Measurements from ENCODE around the gene KRTAP22-2.

Gene KRTAP22-2

GRCh38 chr21:30623362-30623761, 33.2 kb upstream of the KRTAP22-2 start:
- DNase-seq (ENCODE audit: low read depth) = no peak
- no peak overlapping the region for H3K4me3 ChIP-seq (ENCODE audit: control insufficient read depth, low read depth, low read length)
- TF ChIP-seq CTCF (IDR thresholded peaks at IDR 0.05; ENCODE audit: control insufficient read depth, insufficient read depth, low read depth, low read length, missing control alignments) = no peak

- no peak for TF ChIP-seq CTCF (IDR thresholded peaks at IDR 0.05; ENCODE audit: control insufficient read depth, insufficient read depth, low read depth, low read length, missing control alignments)
- no peak for DNase-seq (ENCODE audit: low read depth)
- H3K4me3 ChIP-seq (ENCODE audit: control insufficient read depth, low read depth, low read length) = no peak within 1 kb of the TSS
Measured at GRCh38 chr21:30620522-30620921, 30.3 kb upstream of the KRTAP22-2 start, which contains the start of gene KRTAP20-4. Gene KRTAP20-4 (plus strand): TSS chr21:30620627.

GRCh38 chr21:30620080-30620479, 29.9 kb upstream of the KRTAP22-2 start:
- no peak overlapping the region for H3K4me3 ChIP-seq (ENCODE audit: control insufficient read depth, low read depth, low read length)
- no peak for DNase-seq (ENCODE audit: low read depth)
- TF ChIP-seq CTCF (IDR thresholded peaks at IDR 0.05; ENCODE audit: control insufficient read depth, insufficient read depth, low read depth, low read length, missing control alignments) = no peak

- no peak for DNase-seq (ENCODE audit: low read depth)
- no peak within 1 kb of the TSS for H3K4me3 ChIP-seq (ENCODE audit: control insufficient read depth, low read depth, low read length)
- no peak for TF ChIP-seq CTCF (IDR thresholded peaks at IDR 0.05; ENCODE audit: control insufficient read depth, insufficient read depth, low read depth, low read length, missing control alignments)
Measured at GRCh38 chr21:30616125-30616524, 25.9 kb upstream of the KRTAP22-2 start, which contains the start of gene KRTAP20-1. Gene KRTAP20-1 (plus strand): TSS chr21:30616425. CDS start chr21:30616455, 30 bp downstream.

GRCh38 chr21:30615199-30615598, 25.0 kb upstream of the KRTAP22-2 start:
- DNase-seq (ENCODE audit: low read depth) = no peak
- TF ChIP-seq CTCF (IDR thresholded peaks at IDR 0.05; ENCODE audit: control insufficient read depth, insufficient read depth, low read depth, low read length, missing control alignments) = no peak
- no peak overlapping the region for H3K4me3 ChIP-seq (ENCODE audit: control insufficient read depth, low read depth, low read length)

GRCh38 chr21:30613836-30614235, 23.6 kb upstream of the KRTAP22-2 start, which contains the start of gene KRTAP6-1:
Gene KRTAP6-1 (minus strand): TSS chr21:30613930. CDS start chr21:30613904, 26 bp downstream.
- no peak within 1 kb of the TSS for H3K4me3 ChIP-seq (ENCODE audit: control insufficient read depth, low read depth, low read length)
- DNase-seq (ENCODE audit: low read depth) = no peak
- TF ChIP-seq CTCF (IDR thresholded peaks at IDR 0.05; ENCODE audit: control insufficient read depth, insufficient read depth, low read depth, low read length, missing control alignments) = no peak

GRCh38 chr21:30612132-30612531, 21.9 kb upstream of the KRTAP22-2 start:
- no peak for DNase-seq (ENCODE audit: low read depth)
- H3K4me3 ChIP-seq (ENCODE audit: control insufficient read depth, low read depth, low read length) = no peak overlapping the region
- no peak for TF ChIP-seq CTCF (IDR thresholded peaks at IDR 0.05; ENCODE audit: control insufficient read depth, insufficient read depth, low read depth, low read length, missing control alignments)

All from AG09309 (cell line).